VCaP (cell line): ENCODE data around the gene CPEB3.
"Not testable (repeated sequence)": the region's sequence is repeated elsewhere in the genome, so short reads cannot be mapped to it uniquely, and the experiment has no call there.

ENCODE experiments used
- H3K27ac ChIP-seq: fragments of 450-650 bp; 2 replicates; pipeline ENCODE4 v1.5.1; 2017
- TF ChIP-seq, protein P1 (sequence below): fragments of 450-650 bp; conservative IDR thresholded peaks from 2 replicates; pipeline ENCODE4 v1.5.1; 2017; ENCODE audit warnings: mild to moderate bottlenecking, moderate library complexity

CPEB3 gene

DNA sequence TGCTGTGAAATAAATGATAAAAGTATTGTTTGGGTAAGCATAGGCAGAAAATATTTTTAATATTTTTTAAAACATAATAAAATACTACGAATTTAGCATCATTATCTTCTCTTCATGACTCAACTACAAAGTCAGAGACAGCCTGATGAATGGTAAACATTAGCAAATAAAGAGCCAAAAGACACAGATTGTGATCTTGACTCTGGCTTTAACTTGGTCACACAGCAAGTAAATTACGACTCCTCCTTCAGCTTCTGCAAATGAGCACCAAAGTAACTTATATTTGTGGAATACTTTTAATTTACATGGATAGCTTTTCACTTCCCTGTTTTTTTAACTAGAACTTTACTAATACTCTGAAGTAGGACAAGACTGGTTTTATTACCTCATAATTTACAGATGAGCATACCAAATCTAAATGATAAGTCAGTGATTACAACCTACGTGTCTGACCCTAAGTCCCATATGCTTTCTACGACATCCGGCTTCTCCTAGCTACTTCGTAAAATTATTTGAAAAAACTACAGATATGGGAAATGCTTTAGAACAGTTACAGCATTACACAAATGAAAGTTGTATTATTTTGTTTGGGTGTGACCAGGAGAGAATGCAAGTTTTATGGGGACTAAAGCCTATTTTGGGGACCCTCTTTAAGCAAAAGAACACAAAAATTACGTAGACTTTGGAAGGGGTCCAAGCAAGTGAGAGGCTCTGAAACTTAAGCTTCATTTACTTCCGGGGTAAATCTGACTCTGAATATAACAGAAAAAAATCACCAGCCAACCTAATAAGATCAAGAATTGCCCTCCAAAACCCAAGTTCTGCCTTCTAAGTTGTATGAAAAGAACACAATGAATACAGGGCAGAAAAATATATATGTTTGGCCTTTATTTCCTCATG is 133.8 kb downstream of the CPEB3 start:
- TF ChIP-seq, protein P1, sequence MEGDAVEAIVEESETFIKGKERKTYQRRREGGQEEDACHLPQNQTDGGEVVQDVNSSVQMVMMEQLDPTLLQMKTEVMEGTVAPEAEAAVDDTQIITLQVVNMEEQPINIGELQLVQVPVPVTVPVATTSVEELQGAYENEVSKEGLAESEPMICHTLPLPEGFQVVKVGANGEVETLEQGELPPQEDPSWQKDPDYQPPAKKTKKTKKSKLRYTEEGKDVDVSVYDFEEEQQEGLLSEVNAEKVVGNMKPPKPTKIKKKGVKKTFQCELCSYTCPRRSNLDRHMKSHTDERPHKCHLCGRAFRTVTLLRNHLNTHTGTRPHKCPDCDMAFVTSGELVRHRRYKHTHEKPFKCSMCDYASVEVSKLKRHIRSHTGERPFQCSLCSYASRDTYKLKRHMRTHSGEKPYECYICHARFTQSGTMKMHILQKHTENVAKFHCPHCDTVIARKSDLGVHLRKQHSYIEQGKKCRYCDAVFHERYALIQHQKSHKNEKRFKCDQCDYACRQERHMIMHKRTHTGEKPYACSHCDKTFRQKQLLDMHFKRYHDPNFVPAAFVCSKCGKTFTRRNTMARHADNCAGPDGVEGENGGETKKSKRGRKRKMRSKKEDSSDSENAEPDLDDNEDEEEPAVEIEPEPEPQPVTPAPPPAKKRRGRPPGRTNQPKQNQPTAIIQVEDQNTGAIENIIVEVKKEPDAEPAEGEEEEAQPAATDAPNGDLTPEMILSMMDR: no peak
- peak overlapping the region; percentile 64 for H3K27ac ChIP-seq

DNA sequence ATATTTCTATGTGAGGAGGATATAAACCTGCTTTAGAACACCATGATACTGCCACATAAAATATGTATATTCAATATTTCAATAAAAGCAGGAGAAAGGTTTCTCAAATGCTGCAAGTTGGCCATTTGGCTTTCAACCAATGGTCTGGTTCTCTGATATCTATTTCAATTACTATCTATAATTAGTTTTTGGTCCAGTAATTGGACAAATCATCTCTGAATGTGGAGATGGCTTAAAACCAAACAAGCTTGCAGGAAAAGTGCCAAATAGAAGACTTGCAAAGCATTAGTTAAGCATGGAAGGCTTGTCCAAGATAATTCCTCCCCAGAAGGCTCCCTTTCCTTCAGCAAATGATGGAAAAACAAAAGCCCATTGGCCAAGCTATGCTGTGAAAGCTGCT is 140.1 kb downstream of the CPEB3 start:
- no peak overlapping the region for H3K27ac ChIP-seq

DNA sequence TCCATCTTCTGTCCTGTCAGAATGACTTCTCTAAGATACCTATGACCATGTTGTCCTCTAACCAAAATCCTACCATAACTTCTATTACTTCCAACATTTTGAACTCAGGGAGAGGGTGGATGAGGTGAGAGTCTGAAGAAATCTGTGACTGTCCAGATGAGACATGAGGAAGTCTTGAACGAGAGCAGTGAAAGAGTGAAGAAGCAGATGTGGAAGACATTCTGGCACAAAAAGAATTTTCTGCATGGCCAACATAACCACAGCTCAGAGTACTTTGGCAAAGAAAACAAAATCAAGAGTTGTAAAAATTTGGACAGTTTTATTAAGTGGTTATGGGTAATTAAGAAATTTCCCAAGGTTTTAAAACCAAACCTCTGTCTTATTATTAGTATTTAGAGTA is 141.6 kb downstream of the CPEB3 start:
- no peak overlapping the region for H3K27ac ChIP-seq
- TF ChIP-seq, protein P1: no peak

More for the DNA sequence above, 140.1 kb downstream of the CPEB3 start:
- TF ChIP-seq, protein P1: no peak

DNA sequence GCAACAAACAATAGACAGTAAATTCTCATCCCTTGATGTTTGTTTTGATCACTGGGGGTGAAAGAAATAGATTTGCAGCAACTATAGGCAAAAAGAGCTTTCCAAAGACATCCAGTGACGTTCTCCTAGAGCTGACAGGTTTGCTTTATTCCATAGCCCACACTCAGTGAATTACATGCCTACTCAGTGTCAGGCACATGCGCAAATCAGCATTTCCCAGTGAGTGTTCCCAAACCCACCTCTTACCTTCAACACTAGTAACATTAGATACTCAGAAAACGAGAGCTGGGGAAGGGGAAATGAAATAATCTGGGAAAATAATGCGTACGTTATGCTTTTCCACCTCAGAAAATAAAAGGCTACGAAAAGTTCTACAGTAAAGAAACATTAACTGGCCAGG is 144.1 kb downstream of the CPEB3 start:
- no peak overlapping the region for H3K27ac ChIP-seq
- TF ChIP-seq, protein P1: no peak

DNA sequence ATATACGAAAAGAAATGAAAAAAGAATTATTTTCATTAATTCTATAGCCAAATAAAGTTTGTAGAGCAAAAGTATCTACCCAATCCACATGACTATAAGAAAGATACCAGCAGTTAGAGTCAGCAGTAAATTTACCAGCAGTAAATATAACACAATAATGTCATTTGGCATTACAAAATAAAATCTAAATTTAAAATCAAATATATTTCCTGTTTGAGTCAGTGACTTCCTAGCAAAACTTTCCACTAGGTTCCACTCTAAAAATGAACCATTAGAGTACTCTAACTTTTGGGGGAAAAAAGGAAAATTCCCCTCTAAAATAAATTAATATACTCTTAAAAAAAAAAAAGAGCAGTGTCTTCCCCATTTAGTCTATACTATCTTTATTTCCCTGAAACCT is 144.8 kb downstream of the CPEB3 start:
- TF ChIP-seq, protein P1: no peak
- no peak overlapping the region for H3K27ac ChIP-seq

DNA sequence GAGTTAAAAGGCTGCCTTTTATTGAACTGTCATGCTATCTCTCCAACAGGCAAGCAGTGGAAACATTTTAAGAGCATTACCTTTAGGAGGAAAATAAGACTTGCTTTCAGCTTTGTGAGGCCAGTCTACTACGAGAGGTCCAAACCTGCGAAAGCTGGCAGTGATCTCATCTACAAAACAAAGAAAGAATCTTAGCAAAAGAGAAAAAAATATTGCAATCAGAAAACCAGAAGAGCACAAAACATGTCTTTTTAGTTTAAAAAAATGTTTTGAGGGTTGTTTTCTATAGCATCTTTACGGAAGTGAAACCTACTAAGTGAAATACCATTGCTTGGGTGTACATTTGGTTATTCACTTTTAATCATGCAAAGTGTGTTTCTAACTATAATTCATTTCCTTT is 147.9 kb downstream of the CPEB3 start:
- TF ChIP-seq, protein P1: no peak
- peak overlapping the region; percentile 63 for H3K27ac ChIP-seq

DNA sequence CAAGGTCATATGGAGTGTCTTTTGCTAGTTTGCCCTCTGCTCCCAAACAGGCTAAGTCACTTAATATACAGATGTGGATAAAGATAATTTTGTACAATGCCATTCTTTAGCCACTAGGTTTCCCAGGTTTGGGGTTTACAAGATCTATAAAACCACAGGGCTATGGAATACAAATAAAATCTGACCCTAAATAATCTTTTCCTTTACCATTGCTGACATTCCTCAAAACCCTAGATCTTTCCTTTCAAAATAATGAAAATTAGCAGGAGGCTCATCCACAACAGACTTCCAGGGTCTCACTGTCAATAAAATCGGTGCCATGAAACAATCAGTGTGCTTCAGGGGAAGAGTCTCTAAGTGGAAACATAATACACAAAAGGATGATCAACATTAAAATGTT is 148.4 kb downstream of the CPEB3 start:
- H3K27ac ChIP-seq: peak overlapping the region; percentile 63
- TF ChIP-seq, protein P1: peak; percentile 25; the same call in 1 of the 2 replicates

DNA sequence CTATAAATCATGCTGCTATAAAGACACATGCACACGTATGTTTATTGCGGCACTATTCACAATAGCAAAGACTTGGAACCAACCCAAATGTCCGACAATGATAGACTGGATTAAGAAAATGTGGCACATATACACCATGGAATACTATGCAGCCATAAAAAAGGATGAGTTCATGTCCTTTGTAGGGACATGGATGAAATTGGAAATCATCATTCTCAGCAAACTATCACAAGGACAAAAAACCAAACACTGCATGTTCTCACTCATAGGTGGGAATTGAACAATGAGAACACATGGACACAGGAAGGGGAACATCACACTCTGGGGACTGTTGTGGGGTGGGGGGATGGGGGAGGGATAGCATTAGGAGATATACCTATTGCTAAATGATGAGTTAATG is 149.7 kb downstream of the CPEB3 start:
- peak overlapping the region; percentile 63; the same call in 1 of the 2 replicates for H3K27ac ChIP-seq

DNA sequence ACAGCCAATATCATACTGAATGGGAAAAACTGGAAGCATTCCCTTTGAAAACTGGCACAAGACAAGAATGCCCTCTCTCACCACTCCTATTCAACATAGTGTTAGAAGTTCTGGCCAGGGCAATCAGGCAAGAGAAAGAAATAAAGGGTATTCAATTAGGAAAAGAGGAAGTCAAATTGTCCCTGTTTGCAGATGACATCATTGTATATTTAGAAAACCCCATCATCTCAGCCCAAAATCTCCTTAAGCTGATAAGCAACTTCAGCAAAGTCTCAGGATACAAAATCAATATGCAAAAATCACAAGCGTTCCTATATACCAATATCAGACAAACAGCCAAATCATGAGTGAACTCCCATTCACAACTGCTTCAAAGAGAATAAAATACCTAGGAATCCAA is 156.8 kb downstream of the CPEB3 start:
- not testable (repeated sequence) for H3K27ac ChIP-seq
